ENCODE data around the gene ACTR10.

Gene ACTR10

DNA sequence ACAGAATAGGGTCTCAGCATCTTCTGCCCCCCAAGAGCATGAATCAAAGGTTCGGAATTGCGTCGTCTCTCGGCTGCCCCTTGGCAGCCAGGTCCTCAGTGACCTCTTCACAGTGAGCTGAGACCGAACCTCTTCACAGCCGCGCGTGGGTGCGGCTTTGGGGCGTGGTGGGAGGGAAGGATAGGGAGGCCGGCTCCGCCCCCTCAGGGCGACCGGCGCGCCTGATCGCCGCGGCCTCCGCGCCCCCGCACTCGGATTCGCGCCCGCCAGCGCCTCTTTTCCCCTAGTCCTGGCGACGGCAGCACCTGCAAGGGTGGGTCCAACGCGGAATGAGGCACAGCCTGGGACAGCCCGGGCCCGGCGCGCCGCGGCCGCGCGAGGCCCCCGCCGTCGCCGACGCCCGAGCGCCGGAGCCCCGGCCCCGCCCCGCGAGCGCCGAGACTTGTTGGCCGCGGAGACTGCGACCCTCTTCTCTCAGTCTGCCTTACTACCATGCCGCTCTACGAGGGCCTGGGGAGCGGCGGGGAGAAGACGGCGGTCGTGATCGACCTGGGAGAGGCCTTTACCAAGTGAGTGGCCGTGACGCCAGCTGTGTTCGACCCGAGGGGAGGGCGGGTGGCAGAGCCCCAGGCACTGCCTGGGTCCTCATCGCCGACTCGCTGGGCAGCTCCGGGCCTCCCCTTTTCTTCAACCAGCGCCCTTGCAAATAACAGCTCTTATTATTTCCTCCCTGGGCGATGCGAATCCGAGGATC is at the start of gene ACTR10:
Gene ACTR10 (plus strand): TSS at position 424 of the 754 bp plus-strand sequence. CDS start 69 bp downstream, at position 493.
- DNase-seq: peak in 55 of 56 donors; percentile 19 to 94 (median 70)

- no peak for DNase-seq
These were observed 49.6 kb upstream of the ACTR10 start for GRCh38 chr14:58150243-58150805.

GRCh38 chr14:58151133-58152013 is 48.6 kb upstream of the ACTR10 start:
- DNase-seq: peak in 24 of 56 donors; percentile 18 to 67 (median 50)

DNA sequence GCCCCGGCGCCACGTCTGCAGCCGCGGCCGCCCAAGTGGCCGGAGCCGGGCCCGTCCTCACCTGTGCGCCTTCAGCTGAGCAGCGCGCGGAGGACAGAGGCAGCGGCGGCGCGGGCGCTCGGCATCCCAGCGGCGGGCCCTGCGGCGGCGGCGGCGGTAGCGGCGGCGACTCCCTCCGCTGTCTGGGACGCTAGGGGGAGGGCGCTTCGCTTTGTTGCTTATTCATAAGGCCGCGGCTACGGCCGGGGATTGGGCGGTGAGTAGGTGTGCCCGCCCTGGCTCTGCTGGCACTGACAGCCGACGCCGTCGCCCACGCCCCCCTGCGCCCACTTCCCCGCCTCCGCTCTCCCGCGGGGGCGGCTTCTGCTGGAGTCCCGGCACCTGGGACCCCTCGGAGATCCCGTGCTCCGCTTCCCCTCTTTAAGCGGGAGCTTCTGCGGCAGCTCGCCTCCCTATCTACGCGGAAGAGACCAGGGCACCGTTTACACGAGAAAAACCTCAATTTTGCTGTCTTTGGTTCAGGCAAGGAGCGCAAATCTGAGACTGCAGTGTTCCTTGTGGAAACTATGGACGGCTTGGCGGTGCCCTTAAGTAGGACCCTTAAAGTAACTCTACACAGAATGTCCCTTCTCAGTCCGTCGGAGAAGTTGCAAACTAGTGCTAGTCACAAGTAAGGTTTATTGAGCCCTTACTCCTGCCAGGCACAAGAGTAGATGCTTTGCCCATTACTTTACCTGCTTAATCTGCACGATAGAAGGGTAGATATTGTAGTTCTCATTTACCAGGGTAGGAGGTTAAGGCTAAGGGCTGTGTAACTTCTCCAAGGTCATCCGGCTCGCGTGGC is 47.7 kb upstream of the ACTR10 start, which contains the start of gene ARMH4:
Gene ARMH4 (minus strand): TSS at position 200 of the 844 bp plus-strand sequence. CDS start 12,855 bp downstream, outside the sequence.
- peak in 53 of 56 donors; percentile 21 to 88 (median 70) for DNase-seq

DNA sequence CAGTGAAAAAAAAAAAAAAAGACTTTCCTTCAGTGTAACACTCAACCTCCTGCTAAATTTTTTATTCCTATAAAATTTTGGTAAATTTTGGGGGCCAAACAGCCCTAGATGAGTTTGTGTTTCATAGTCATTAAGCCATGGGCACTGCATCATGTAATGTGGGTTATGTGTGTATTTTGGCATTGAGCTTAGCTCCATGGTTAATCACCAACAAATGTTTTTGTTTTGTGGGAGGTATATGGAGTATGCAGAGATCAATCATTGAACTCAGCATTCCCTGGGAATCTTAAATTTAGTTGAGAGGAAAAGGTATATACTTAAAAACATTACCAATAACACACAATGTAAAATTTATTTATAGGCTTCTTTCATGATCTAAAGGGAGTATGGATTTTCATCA is 39.4 kb upstream of the ACTR10 start:
- DNase-seq: no peak

- peak in 54 of 56 donors; percentile 13 to 91 (median 55) for DNase-seq
These were observed 33.7 kb upstream of the ACTR10 start for GRCh38 chr14:58166005-58166983.

- DNase-seq: peak in 1 of 56 donors; percentile 29
These were observed 32.9 kb upstream of the ACTR10 start for GRCh38 chr14:58167057-58167456.

DNA sequence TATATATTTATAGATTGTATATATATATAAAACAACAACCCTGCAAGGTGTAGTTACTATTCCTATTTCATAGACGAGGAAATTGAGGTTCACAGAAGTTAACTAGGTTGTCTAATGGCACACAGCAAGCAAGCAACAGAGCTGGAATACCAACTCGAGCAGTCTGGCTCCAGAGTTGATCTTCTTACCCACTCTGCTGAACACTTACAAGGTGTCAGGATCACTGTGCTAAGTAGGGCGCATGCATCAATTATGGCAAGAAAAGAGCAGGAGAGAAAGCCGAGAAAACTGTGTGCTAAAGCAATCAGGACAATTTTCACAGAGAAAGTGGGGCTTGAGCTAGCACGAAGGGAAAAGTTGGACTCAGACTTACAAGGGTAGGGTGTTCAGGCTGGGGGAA is 32.1 kb upstream of the ACTR10 start:
- no peak for DNase-seq

DNA sequence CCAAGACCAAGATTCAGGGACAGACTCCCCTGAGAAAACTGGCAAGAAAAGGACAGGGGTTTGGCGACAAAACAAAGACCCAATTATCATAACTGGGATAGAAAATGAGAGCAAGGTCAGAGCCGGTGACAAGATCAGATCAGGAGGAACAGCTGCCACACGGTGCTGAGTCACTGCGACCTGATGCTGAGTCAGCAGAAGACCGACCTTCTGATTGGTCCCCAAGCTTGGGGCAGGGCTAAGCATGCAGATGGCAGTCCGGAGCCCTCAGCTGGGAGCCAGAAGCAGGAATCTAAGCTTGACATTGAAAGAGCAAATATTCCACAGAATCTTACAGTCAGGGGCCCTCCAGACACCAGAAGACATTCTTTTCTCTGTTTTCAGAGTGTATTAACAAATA is 28.9 kb upstream of the ACTR10 start:
- peak in 26 of 56 donors; percentile 4 to 58 (median 24) for DNase-seq

DNA sequence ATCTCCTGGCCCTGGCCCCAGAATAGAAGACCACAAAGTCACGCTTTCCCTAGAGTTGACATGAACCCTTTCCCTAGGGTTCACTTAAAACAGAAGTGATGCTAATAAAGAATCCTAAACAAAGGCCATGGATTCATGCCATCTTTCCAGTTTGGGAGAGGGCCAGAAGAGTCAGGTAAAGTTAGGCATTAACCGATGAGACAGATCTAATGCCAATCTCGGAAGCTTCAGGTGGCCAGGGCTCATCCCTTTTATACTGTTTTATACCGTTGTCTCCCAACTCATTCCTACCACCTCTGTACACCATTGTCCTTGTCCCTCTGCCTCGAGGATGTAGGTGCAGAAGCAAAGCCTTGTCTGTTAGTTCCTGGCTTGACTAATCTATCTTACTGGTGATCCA is 22.8 kb upstream of the ACTR10 start:
- no peak for DNase-seq

DNA sequence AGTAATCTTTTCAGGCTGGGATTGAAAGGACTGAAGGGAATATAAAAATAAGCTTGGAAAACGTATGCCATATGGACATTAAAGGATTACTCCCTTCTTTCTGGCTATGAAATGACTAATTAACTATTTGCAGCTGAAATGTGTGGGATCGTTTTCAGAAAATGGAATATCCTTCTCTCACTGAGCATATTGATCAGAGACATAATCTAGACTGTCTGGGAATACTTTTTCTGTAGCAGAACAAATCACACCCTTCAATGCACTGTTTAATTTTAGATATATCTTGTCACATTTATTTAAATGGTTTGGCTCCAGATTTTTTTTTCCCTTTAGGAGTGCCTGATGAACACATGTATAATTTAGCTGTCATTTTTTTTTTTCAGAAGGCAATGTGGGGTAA is 10.8 kb upstream of the ACTR10 start:
- no peak for DNase-seq

DNA sequence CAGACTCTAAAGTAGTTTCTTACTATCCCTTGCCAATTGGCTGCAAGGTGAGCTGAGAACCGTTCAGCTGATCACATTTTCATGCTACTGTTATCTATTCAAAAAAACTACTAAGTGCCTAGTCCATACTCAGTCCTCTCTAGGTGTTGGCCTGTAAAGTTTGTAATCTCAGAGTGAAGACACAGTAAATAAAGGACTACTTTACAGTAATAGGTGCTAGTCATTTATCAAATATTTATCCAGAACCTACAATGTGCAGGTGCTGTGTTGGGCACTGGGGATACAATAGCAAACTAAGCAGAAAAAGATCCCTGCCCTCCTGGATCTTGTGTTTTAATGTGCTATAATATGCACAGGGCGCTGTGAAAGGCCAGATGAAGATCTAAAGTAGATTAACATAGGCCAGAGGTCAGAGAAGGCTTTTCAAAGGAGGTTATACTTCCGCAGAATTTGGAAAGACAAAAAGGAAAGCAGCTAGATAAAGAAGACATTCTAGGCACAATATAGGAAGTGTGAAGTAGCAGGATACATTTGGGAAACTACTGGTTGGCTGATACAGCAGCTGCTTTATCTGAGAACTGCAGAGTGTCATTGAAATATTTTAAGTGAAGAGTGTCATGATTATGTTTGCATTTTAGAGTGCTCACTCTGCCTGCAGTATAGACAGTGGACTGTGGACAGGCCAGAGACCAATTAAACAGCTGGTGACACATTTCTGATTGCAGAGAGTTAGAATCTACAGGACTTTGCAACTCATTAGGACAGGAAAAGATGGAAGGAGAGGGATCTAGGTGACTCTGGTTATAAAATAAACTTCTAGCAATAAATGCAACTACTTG is 8.0 kb upstream of the ACTR10 start:
- no peak for DNase-seq

DNA sequence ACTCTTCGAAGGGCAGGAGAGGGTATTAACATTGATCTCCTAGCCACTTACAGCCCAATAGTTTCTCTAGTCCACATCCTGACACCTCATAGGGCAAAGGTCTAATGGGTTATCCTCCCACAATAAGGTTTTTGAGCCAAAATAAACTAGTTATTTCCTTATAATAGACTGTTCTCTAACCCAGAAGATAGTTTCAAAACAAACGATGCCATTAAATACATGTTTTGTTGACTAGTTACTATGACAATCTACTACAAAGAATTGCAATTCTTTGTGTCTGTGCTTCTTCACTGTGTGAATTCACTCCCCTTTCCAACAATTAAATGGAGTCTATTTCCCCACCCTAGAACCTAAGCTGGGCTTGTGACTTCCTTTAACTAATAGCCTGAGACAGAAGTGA is 6.4 kb upstream of the ACTR10 start:
- no peak for DNase-seq

GRCh38 chr14:58196198-58196597 is 3.8 kb upstream of the ACTR10 start:
- DNase-seq: no peak

DNA sequence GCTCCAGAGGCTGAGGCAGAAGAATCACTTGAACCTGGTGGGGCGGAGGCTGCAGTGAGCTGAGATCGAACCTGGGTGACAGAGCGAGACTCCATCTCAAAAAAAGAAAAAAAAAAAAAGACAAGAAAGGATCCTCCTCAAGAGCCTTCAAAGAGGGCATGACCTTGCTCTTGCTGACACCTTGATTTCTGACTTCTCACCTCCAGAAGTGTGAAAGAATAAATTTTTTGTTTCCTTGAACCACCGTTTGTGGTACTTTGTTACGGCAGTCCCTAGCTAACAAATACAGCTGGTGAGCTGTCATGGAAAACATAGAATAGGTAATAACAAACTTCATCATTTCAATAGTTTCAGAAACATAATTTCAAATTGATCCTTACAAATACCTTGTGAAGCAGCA is 1.9 kb upstream of the ACTR10 start:
- DNase-seq: no peak

GRCh38 chr14:58200480-58200841 is 512 bp downstream of the ACTR10 start:
- DNase-seq: peak in 2 of 56 donors; percentile 44 to 51

DNA sequence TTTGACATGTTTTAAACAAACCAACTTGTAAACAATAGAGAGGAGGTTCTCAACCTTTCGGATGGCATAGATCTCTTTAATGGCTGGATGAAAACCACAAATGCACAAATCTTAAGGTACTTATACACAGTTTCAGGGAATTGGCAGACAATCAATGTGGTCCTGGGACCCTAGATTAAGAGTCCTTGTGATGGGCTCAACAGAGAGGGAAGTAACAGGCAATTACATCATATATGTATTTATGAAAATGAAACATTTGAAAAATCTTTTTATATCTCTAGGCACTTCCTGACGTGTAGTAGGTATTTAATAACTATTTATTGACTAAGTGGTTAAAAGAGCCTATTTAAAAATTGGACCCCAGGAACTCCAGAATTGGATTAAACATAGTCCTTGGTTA is 897 bp downstream of the ACTR10 start:
- DNase-seq: no peak

- no peak for DNase-seq
These were observed 13.2 kb downstream of the ACTR10 start for GRCh38 chr14:58213176-58213575.
